HG03045 (cell line): ENCODE data around the gene PDHX.

Experiments used
- ATAC-seq: cut with Tn5 transposase; IDR thresholded peaks from one replicate; pipeline ENCODE4 v1.9.1; 2021; ENCODE audit warnings: mild to moderate bottlenecking, moderate library complexity; ENCODE audit not compliant: unreplicated experiment

Gene PDHX

GRCh38 chr11:35042913-35043312 is 126.5 kb downstream of the PDHX start:
- no peak for ATAC-seq

- ATAC-seq: no peak
These were observed 127.5 kb downstream of the PDHX start for GRCh38 chr11:35043936-35044335.

- ATAC-seq: no peak
These were observed 128.9 kb downstream of the PDHX start for GRCh38 chr11:35045236-35045820.
